Cardiac muscle cell (in vitro differentiated cells and primary cell): ENCODE measurements around the gene SPINK1. TPM values are rescaled to one million over a fixed set of nuclear protein-coding genes. Genes with fewer than 3 reads are reported as not detected.

Experiments
- DNase-seq, 2 donors: peaks; one replicate each; pipeline versions ENCODE4 v3.0.0 to v3.0.0-alpha.2; 2010 to 2017; ENCODE audit warnings: low read depth in 1 of 2, low spot score in 1 of 2
- H3K27ac ChIP-seq: fragments of 200-600 bp; sonication (generic); 2 replicates; pipeline ENCODE4 v1.5.1; 2016
- H3K27me3 ChIP-seq: fragments of 200-600 bp; sonication (generic); 2 replicates; pipeline ENCODE4 v1.6.0; 2016; ENCODE audit warnings: control low read depth
- H3K36me3 ChIP-seq: fragments of 200-600 bp; sonication (generic); 2 replicates; pipeline ENCODE4 v1.5.1; 2016; ENCODE audit warnings: control low read depth
- H3K4me1 ChIP-seq: fragments of 200-600 bp; sonication (generic); 2 replicates; pipeline ENCODE4 v1.8.1; 2017; ENCODE audit warnings: low read depth, mild to moderate bottlenecking, mixed run types
- H3K4me3 ChIP-seq: fragments of 200-600 bp; sonication (generic); 2 replicates; pipeline ENCODE4 v1.5.1; 2016; ENCODE audit warnings: mild to moderate bottlenecking
- H3K9me3 ChIP-seq: fragments of 200-600 bp; sonication (generic); 2 replicates; pipeline ENCODE4 v1.5.1; 2017; ENCODE audit warnings: low read depth, mild to moderate bottlenecking, control low read depth
- CTCF ChIP-seq: IDR thresholded peaks from 2 replicates; pipeline ENCODE4 v1.5.1; 2012; ENCODE audit warnings: low read depth, mild to moderate bottlenecking, low read length
- polyA plus RNA-seq: library from polyadenylated mRNA; unstranded; fragments of >200 nt; fragmentation: Nextera tagmentation; extraction: Ambion mirVana; gene quantifications from 2 replicates; pipeline ENCODE4 v1.2.1, GENCODE V29; 2016
- total RNA-seq: library from RNA; depleted of rRNA; stranded (reverse); fragments of >200 nt; gene quantifications from 2 replicates; pipeline ENCODE4 v1.2.3, GENCODE V29; 2016

SPINK1 gene
- total RNA-seq (not detected in 2 replicates), polyA plus RNA-seq (2.6 TPM in 1 of 2 replicates, not detected in the other)

- H3K4me3 ChIP-seq = no peak within 1 kb of the TSS
- no peaks in the 10 kb centered on the region for H3K27me3 ChIP-seq
- TF ChIP-seq CTCF = no peak
- H3K36me3 ChIP-seq = no peaks in the 10 kb centered on the region
- DNase-seq = no peak
- H3K9me3 ChIP-seq = no peaks in the 10 kb centered on the region
- H3K4me1 ChIP-seq = peaks cover 7% of the 10 kb centered on the region
- no peak within 1 kb of the TSS for H3K27ac ChIP-seq
Observed at GRCh38 chr5:147831465-147831864, at the start of gene SPINK1. Gene SPINK1 (minus strand): TSS chr5:147831671. CDS start chr5:147831577, 94 bp downstream.

- no peak for DNase-seq
- Histone ChIP-seq H3K36me3 (no peaks in the 10 kb centered on the region), H3K9me3 (no peaks in the 10 kb centered on the region), H3K27ac (no peak overlapping the region), H3K4me3 (no peak overlapping the region), H3K27me3 (no peaks in the 10 kb centered on the region), H3K4me1 (peaks cover 9% of the 10 kb centered on the region)
- no peak for TF ChIP-seq CTCF
Observed at GRCh38 chr5:147880487-147880886, 49.0 kb upstream of the SPINK1 start.

- H3K9me3 ChIP-seq = no peaks in the 10 kb centered on the region
- no peak overlapping the region for H3K4me3 ChIP-seq
- H3K27me3 ChIP-seq = peaks cover under 1% of the 10 kb centered on the region
- DNase-seq = no peak
- no peaks in the 10 kb centered on the region for H3K36me3 ChIP-seq
- no peak for TF ChIP-seq CTCF
- no peak overlapping the region for H3K27ac ChIP-seq
- H3K4me1 ChIP-seq = peaks cover 9% of the 10 kb centered on the region
Observed at GRCh38 chr5:147879784-147880183, 48.3 kb upstream of the SPINK1 start.

GRCh38 chr5:147878066-147878759 lies 46.7 kb upstream of the SPINK1 start, which contains the start of gene SCGB3A2:
Gene SCGB3A2 (plus strand): TSS chr5:147878711. CDS start chr5:147878804, 93 bp downstream.
- H3K27me3 ChIP-seq = peaks cover 14% of the 10 kb centered on the region
- no peak for TF ChIP-seq CTCF

GRCh38 chr5:147876626-147877025 lies 45.2 kb upstream of the SPINK1 start:
- Histone ChIP-seq H3K9me3 (no peaks in the 10 kb centered on the region), H3K27me3 (peaks cover 29% of the 10 kb centered on the region), H3K4me3 (no peak overlapping the region), H3K4me1 (no peaks in the 10 kb centered on the region), H3K36me3 (no peaks in the 10 kb centered on the region), H3K27ac (no peak overlapping the region)
- DNase-seq = no peak
- no peak for TF ChIP-seq CTCF

More at GRCh38 chr5:147878066-147878759, 46.7 kb upstream of the SPINK1 start, which contains the start of gene SCGB3A2:
- H3K4me3 ChIP-seq = no peak within 1 kb of the TSS
- no peaks in the 10 kb centered on the region for H3K36me3 ChIP-seq
- no peak for DNase-seq
- H3K27ac ChIP-seq = no peak within 1 kb of the TSS
- no peaks in the 10 kb centered on the region for H3K9me3 ChIP-seq
- peaks cover 6% of the 10 kb centered on the region for H3K4me1 ChIP-seq
